HG03520 (cell line): ENCODE data around the gene RGS13.
"Not testable (repeated sequence)": the region's sequence is repeated elsewhere in the genome, so short reads cannot be mapped to it uniquely, and the experiment has no call there.

Source experiments
- ATAC-seq: cut with Tn5 transposase; IDR thresholded peaks from one replicate; pipeline ENCODE4 v1.9.1; 2021; ENCODE audit warnings: mild to moderate bottlenecking, moderate library complexity; ENCODE audit not compliant: unreplicated experiment

Gene RGS13

DNA sequence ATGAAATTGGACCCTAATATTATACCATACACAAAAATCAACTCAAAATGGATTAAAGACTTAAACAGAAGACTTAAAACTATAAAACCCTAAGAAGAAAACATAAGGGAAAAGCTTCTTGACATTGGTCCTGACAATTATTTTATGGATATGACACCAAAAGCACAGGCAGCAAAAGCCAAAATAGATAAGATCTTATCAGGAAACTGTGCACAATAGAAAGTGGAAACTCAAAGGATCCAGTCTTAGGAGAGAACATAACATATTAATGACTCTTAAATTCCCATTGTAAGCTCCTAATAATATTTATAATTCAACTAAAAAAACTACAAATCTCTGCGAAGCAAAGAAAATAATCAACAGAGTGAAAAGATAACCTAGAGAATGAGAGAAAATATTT lies 39.8 kb downstream of the RGS13 start:
- ATAC-seq: no peak

DNA sequence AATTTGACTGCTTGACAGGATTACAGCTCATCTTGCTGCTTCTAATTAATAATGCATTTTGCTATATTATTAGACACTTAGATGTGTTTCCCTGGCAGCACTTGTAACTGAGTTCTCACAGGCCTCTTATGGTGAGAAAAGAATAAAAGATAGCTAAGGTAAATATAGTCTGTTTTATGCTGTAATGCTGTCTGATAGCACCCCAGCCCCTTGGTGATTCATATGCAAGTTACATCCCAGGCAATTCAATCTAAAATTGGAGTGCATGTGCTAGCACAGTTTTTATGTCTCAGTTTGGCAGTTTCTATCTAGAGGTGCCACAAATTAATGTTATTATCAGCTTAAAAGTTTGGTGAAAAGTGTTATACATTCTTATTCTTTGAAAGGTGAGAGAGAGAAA lies 42.2 kb downstream of the RGS13 start:
- ATAC-seq: no peak

DNA sequence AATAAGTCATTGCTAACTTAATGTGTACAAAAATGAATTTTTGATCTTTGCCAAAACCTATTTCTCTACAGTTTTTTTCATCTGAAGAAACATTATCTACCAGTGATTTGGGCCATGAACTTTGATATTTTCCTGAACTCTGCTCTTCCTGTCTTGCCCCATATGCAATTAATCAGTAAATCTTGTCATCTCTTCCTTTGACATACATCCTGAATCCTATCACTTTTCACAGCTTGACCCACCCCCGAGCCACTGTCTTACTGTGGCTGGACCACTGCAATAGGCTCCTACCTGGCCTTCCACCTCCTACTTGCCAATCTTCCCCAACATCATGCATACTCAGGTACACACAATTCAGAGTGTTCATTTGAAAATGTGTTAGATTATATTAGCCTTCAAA lies 46.4 kb downstream of the RGS13 start:
- no peak for ATAC-seq

DNA sequence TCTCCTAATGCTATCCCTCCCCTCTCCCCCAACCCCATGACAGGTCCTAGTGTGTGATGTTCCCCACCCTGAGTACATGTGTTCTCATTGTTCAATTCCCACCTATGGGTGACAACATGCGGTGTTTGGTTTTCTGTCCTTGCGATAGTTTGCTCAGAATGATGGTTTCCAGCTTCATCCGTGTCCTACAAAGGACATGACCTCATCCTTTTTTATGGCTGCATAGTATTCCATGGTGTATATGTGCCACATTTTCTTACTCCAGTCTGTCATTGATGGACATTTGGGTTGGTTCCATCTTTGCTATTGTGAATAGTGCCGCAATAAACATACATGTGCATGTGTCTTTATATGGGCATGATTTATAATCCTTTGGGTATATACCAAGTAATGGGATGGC lies 47.1 kb downstream of the RGS13 start:
- ATAC-seq: not testable (repeated sequence)

DNA sequence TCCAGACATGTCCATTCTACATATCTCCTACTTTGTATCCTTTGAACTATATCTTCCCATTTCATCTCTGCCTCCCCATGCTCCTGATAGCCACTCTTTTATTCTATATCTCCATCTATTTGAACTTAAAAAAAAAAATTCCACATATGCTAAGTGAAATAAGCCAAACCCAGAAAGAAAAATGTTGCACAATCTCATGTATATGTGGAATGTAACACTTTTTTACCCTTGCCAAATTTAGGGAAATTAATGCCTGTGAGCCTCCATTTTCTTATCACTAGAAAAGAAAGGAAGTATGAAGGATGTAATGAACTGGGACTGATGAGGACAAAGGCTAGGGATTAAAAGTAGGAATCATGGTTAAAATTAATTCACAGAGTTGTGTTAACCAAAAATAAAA lies 53.5 kb downstream of the RGS13 start:
- no peak for ATAC-seq

DNA sequence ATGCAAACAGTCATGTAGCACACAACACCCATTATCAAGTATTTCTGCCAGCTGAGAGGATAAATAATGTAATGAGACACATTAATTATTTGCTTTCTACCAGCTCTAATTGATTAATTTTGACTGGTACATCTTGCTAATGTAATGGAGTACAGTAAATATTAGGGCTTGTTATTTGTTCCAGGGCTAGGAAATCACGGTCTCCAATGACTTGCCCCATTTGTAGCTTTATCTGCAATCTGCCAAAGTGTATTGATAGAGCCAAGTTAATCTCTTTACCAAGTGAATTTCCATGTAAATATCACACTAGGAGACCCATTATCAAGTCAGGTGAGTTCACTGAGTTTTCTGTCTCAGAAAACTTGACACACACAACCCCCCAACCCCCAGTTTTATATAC lies 55.1 kb downstream of the RGS13 start:
- no peak for ATAC-seq

DNA sequence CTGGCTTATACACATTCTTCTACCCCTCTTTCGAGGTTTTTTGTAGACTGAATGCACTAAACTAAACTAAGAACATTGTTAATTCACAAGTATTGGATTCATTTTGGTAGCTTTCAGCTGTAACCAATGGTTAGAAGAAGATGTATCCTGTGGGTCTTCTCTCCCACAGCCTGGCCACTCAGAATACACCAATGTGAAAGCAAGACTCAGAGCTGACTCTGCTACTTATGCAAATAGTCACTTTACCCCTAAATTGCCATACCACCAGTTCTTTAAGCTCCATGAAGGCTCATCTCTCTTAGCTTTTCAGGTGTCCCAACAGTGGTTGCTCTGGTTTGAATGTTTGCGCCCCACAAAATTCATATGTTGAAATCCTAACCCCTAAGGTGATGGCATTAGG lies 60.1 kb downstream of the RGS13 start:
- ATAC-seq: no peak

DNA sequence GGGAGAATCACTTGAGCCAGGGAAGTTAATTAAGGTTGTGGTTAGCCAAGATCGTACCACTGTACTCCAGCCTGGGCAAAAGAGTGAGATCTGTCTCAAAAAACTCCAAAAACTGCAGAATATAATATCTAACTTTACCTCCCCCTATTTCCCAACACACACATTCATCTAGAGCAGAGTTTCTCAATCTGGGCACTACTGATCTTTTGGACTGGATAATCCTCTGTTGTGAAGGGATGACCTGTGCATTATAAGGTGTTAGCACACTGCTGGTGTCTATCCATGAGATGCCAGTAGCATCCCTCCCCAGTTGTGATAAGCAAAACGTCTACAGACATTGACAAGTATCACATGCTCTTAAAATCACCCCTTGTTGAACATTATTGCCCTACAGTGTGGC lies 61.8 kb downstream of the RGS13 start:
- no peak for ATAC-seq

DNA sequence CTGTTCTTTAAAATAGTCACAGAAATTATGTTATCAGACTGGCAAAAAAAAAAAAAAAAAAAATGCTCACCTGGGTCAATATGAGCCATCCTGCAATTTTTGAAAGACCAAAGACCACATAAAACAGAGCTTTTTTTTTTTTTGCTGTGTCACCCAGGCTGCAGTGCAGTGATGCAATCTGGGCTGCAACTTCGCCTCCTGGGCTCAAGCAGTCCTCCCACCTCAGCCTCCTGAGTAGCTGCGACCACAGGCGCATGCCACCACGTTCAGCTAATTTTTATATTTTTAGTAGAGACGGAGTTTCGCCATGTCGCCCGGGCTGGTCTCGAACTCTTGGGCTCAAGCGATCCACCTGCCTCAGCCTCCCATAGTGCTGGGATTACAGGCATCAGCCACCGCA lies 62.8 kb downstream of the RGS13 start:
- no peak for ATAC-seq

DNA sequence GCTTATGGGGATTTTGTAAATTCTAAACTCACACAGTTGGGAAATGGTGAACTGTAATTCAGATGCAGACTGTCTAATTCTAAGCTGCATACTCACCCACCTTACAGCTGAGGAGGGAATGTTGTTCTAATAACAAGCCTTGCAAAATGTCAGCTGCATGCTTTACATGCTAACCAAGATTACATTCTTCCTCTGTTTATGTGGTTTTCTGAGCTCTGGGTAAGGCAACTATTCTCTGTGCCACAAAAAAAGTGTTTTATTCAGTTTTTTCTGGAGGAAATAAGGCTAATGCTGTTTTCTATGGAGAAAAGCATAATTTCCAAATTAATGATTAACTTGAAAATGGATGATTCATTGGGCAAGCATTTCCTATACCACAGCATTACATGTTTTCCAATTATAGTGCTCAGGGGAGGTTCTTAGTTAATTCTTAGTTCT lies 64.9 kb downstream of the RGS13 start:
- ATAC-seq: no peak

DNA sequence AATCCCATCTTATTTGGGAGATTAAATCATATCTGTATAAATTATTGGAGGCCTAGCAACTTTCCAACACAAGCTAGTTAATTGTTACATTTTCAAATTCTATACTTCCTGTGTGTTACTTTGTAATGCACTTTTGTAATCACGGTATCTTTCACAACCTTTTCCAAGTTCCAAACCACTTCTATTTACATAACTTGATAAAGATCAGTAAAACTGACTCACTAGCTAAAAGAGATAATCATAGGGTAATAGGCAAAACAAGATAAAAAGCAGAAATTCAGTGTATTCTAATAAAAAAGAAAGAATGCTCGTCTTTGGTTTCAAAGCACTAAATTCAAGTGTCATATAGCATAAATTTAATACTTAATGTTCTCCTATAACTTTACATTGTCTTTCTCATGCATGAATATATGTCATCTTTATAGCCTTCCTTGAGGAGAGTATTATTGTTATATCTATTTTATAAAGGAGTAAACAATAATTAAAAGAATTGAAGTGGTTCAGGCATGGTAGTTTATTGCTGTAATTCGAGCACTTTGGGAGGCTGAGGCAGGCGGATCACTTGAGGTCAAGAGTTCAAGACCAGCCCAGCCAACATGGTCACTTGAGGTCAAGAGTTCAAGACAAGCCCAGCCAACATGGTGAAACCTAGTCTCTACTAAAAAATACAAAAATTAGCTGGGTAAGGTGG lies 66.4 kb downstream of the RGS13 start:
- ATAC-seq: no peak

DNA sequence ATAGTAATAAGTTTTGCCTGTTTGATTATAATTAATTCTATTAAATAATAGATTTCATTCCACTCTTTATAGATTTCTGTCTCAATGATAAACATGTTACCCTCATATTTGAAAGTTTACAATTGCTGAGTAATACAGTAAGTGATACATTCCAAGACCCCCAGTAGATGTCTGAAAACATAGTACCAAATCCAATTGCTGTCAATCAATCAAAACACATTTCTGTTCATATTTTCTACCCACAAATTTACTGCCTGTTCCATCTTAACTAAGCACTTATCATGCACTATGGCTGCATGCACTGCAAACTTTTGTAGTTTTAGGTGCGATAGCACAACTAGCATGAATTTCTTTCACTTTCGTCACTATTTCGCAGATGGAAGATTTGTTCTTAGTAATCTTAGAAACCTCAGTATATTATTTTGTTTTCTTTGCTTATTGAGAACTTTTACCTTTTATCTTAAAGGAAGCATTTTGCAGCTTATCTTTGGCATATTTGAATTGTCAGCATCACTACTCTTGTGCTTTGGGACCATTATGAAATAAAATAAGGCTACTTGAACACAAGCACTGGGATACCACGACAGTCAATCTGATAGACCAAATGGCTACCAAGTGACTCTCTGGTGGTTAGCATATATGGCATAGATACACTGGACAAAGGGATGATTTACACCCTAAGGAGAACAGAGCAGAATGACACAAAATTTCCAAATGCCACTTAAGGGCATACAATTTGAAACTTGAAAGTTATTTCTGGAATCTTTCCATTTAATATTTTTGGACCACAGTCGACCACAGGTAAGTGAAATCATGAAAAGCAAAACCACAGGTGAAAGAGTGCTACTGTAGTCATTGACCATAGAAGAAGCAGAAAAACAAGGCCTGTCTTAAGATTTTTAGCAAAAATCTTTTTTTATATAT lies 67.6 kb downstream of the RGS13 start:
- ATAC-seq: peak; percentile 85

DNA sequence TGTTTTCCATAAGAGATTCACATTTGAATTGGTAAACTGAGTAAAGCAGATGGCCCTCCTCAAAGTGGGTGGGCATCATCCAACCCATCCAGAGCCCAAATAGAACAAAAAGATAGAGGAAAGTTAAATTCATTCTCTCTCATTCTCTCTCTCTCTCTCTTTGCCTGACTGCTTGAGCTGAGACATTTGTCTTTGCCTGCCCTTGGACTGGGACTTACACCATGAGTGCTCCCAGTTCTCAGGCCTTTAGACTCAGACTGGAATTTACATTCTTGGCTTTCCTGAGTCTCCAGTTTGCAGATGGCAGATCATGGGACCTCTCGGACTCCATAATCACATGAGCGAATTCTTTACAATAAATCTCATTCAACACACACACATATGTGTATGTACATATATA lies 69.6 kb downstream of the RGS13 start:
- no peak for ATAC-seq

DNA sequence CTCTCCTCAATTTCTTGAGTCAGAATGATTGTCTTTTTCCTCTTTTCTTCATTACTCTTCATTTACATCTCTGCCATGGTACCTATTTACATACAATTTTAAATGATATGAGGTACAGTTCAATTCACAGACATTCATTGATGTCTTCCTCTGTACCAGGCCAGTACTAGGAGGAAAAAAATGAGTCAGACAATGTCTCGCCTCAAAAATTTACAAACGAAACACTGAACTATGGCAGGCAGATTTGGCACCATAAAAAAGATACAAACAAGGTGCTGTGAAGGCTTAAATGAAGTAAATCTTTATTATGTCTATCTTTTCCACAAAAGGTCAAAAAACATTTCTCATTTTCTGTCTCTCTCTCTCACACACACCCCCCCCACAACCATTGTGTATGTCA lies 71.0 kb downstream of the RGS13 start:
- no peak for ATAC-seq

DNA sequence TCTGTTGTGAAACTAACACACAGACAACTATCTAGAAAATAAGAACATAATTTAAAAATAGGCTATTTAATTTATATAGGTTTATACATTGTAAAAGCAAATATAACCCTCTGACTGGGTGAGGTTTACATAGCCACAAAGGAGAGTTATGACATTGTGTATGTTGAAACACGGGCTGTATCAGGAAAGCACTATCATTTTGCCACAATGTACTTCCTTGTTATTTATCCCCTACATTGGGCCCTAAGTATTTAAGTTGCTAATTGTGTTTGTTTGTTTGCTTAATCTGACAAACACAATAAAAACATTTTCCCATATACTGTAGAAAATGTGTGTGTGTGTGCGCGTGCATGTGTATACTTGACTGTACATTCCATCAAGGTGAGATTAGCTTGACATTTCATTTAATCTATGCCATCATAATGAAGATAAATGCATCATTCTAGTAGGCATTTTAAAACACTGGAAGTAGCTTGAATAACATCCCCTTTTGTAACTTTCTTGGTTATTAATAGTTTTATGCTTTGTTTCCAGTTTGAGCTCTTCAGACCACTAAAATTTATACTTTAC lies 72.1 kb downstream of the RGS13 start:
- ATAC-seq: no peak

DNA sequence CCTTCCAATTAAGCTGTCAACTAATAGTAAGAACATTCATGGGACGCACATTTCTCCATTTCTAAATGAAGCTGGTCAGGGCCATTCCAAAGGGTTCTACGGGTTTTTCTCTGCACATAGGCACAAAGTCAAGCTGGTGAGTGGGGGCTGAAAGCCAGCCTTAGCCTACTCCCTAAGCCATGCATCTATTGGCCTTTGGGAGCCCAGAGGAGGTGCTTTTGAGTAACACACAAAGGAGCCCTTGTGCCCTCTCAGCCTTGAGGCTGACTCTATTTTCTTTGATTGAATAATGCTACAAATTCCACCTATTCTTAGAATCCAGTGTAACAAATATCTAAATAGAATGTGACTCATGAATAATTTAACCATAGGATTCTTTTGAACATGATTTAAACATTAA lies 73.6 kb downstream of the RGS13 start:
- no peak for ATAC-seq
